Measurements from ENCODE around the gene DMD. TPM values are rescaled to one million over a fixed set of nuclear protein-coding genes. Genes with fewer than 3 reads are reported as not detected.

Gene DMD
- total and polyA plus RNA-seq, 2 donors (not counting 1 experiment from before 2014, with no cell fraction given), result 2.0 to 51.8 TPM

DNA sequence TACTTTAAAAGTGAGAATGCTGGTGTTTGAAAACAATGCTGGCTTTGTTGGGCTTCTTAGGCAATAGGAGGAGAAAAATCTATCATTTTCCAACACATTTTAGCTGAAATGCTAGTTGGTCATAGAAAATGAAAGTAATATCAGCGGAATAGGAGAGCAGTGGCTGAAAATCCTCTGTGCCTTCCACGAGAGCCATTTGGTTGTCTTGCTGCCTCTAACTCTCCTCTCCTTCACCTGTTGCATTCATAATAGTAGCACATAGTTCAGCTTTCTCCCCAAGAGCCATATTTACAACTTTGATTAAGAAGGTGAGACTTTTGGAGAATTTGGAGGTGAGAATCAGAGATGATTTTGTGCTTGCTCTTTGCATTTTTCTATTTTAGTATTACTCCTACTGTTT is 1290.1 kb downstream of the DMD start:
- ChIA-PET POLR2A (no interaction called here), CTCF (no interaction called here)
- H3K4me3 ChIP-seq (ENCODE audit: control extremely low read depth in 1 of 5, extremely low read depth in 1 of 5, insufficient read depth in 1 of 5, low read depth in 2 of 5, low read length in 4 of 5), result no peak overlapping the region
- ATAC-seq (ENCODE audit: low read depth), result no peak
- no peak for DNase-seq
- H3K79me2 ChIP-seq (ENCODE audit: control insufficient read depth, insufficient read depth, low read length), result no peaks in the 10 kb centered on the region
- H3K9me3 ChIP-seq (ENCODE audit: control extremely low read depth in 1 of 3, control insufficient read depth in 2 of 3, insufficient read depth in 1 of 3, low read length in 2 of 3), result no peaks in the 10 kb centered on the region
- no peak overlapping the region for H3K27ac ChIP-seq (ENCODE audit: low read length in 2 of 2)
- Mint-ChIP-seq H3K4me3 (no peak overlapping the region), H3K4me1 (no peaks in the 10 kb centered on the region), H3K9me3 (ENCODE audit: insufficient read depth) (no peaks in the 10 kb centered on the region), H3K27me3 (no peaks in the 10 kb centered on the region), H3K27ac (no peak overlapping the region)
- H3K4me2 ChIP-seq (replicated peaks; ENCODE audit: low read depth, low read length, poor library complexity, severe bottlenecking), result no peak overlapping the region
- intact Hi-C loops (cut with micrococcal nuclease), result no loop called here
- WGBS (ENCODE audit: insufficient coverage), result no CpG with 5 or more reads among the region's 2 CpGs
- H3K4me1 ChIP-seq (ENCODE audit: control insufficient read depth in 2 of 2, insufficient read depth in 2 of 2, low read length in 2 of 2), result no peaks in the 10 kb centered on the region
- no peaks in the 10 kb centered on the region for H3K36me3 ChIP-seq (replicated peaks in 1 of 2; ENCODE audit: control extremely low read depth in 1 of 2, control insufficient read depth in 1 of 2, extremely low read depth in 1 of 2, insufficient read depth in 2 of 2, low read length in 1 of 2)
- TF ChIP-seq EZH2 (IDR thresholded peaks at IDR 0.05; ENCODE audit: borderline replicate concordance, insufficient read depth, low read depth, low read length, poor library complexity, severe bottlenecking), result no peak
- TF ChIP-seq, protein P1, sequence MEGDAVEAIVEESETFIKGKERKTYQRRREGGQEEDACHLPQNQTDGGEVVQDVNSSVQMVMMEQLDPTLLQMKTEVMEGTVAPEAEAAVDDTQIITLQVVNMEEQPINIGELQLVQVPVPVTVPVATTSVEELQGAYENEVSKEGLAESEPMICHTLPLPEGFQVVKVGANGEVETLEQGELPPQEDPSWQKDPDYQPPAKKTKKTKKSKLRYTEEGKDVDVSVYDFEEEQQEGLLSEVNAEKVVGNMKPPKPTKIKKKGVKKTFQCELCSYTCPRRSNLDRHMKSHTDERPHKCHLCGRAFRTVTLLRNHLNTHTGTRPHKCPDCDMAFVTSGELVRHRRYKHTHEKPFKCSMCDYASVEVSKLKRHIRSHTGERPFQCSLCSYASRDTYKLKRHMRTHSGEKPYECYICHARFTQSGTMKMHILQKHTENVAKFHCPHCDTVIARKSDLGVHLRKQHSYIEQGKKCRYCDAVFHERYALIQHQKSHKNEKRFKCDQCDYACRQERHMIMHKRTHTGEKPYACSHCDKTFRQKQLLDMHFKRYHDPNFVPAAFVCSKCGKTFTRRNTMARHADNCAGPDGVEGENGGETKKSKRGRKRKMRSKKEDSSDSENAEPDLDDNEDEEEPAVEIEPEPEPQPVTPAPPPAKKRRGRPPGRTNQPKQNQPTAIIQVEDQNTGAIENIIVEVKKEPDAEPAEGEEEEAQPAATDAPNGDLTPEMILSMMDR (IDR thresholded peaks at IDR 0.05), result no peak
- H3K9ac ChIP-seq (ENCODE audit: low read length), result no peak overlapping the region
- H4K20me1 ChIP-seq (ENCODE audit: control insufficient read depth, insufficient read depth, low read length, poor library complexity, severe bottlenecking), result no peaks in the 10 kb centered on the region
- no peaks in the 10 kb centered on the region for H3K27me3 ChIP-seq (replicated peaks in 1 of 4; ENCODE audit: control extremely low read depth in 1 of 4, control insufficient read depth in 3 of 4, insufficient read depth in 4 of 4, low read length in 3 of 4)
- no peak overlapping the region for H2AFZ ChIP-seq (ENCODE audit: insufficient read depth, low read depth, low read length, poor library complexity, severe bottlenecking)

DNA sequence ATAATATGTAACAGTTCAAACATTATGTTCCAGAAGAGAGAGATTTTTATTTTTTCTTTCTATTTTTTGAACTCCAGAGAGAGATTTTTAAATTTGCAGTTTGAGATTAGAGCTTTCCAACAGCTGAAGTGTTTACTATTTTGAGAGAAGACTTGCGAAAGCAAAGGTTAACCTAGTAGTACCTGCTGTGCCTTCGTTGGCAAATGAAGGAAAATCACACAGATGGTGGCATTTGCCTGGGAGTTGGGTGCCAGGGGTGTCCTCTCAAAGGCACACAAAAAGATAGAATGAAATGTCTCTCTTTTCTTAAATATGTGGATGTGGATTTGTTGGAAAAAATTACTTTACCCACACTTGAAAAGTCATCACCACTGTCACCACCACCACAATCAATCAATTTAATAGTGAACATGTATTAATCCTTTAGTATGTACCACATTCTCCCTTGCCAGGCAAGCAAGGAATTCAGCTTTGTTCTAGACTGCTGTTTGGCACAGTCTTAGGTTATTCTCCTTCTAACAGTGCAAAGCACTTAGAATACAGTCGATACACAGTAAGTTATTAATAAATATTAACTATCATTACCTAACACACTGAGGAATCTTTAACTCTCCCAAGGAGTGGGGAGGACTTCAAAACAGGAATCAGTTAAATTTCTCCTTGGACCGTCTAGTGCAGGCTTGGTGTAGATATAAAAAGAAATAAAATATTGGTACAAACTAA is 1301.3 kb downstream of the DMD start:
- Histone ChIP-seq H2AFZ (ENCODE audit: insufficient read depth, low read depth, low read length, poor library complexity, severe bottlenecking) (no peak overlapping the region), H3K4me2 (replicated peaks; ENCODE audit: low read depth, low read length, poor library complexity, severe bottlenecking) (no peak overlapping the region), H4K20me1 (ENCODE audit: control insufficient read depth, insufficient read depth, low read length, poor library complexity, severe bottlenecking) (no peaks in the 10 kb centered on the region), H3K36me3 (replicated peaks in 1 of 2; ENCODE audit: control extremely low read depth in 1 of 2, control insufficient read depth in 1 of 2, extremely low read depth in 1 of 2, insufficient read depth in 2 of 2, low read length in 1 of 2) (no peaks in the 10 kb centered on the region), H3K4me3 (ENCODE audit: control extremely low read depth in 1 of 5, extremely low read depth in 1 of 5, insufficient read depth in 1 of 5, low read depth in 2 of 5, low read length in 4 of 5) (no peak overlapping the region), H3K9ac (ENCODE audit: low read length) (no peak overlapping the region), H3K4me1 (ENCODE audit: control insufficient read depth in 2 of 2, insufficient read depth in 2 of 2, low read length in 2 of 2) (no peaks in the 10 kb centered on the region), H3K79me2 (ENCODE audit: control insufficient read depth, insufficient read depth, low read length) (no peaks in the 10 kb centered on the region), H3K27ac (ENCODE audit: low read length in 2 of 2) (no peak overlapping the region), H3K9me3 (ENCODE audit: control extremely low read depth in 1 of 3, control insufficient read depth in 2 of 3, insufficient read depth in 1 of 3, low read length in 2 of 3) (peaks cover 0 to 3% (median 0%) of the 10 kb centered on the region in 3 donors), H3K27me3 (replicated peaks in 1 of 4; ENCODE audit: control extremely low read depth in 1 of 4, control insufficient read depth in 3 of 4, insufficient read depth in 4 of 4, low read length in 3 of 4) (no peaks in the 10 kb centered on the region)
- Mint-ChIP-seq H3K9me3 (ENCODE audit: insufficient read depth) (no peaks in the 10 kb centered on the region), H3K27ac (no peak overlapping the region), H3K27me3 (no peaks in the 10 kb centered on the region), H3K4me3 (no peak overlapping the region), H3K4me1 (no peaks in the 10 kb centered on the region)
- ATAC-seq (ENCODE audit: low read depth) (no peak), DNase-seq (no peak)
- TF ChIP-seq, protein P1 (IDR thresholded peaks at IDR 0.05), result no peak
- TF ChIP-seq EZH2 (IDR thresholded peaks at IDR 0.05; ENCODE audit: borderline replicate concordance, insufficient read depth, low read depth, low read length, poor library complexity, severe bottlenecking), result no peak
- ChIA-PET POLR2A (no interaction called here), CTCF (no interaction called here)
- WGBS (ENCODE audit: insufficient coverage), result 100% methylated on average over 1 of the region's 4 CpGs
- intact Hi-C loops (cut with micrococcal nuclease), result no loop called here
